GM13977 (cell line): ENCODE measurements around the gene PSMD12.
A peak's percentile ranks its signal among the peaks of the same experiment; 100 is the strongest.

Experiments
- DNase-seq: peaks from one replicate; pipeline ENCODE4 v3.0.0; 2012; ENCODE audit warnings: low spot score
- CTCF ChIP-seq: IDR thresholded peaks from 2 replicates; pipeline ENCODE4 v1.5.1; 2012; ENCODE audit warnings: mild to moderate bottlenecking, control low read depth; ENCODE audit not compliant: insufficient read depth; ENCODE audit errors: extremely low read depth, missing control alignments
- in situ Hi-C: fragments of 300-500 bp; cut with MboI; formaldehyde crosslinking; loops from one replicate; pipeline ENCODE4 v1.12.0; 2022; ENCODE audit warnings: low sequenced_read_pairs, low pct_unique_long_range_greater_than_20kb, mixed read lengths, inconsistent platforms; ENCODE audit not compliant: unreplicated experiment

Gene PSMD12

GRCh38 chr17:67374329-67375053 is 8.1 kb upstream of the PSMD12 start:
- peak; percentile 90 for TF ChIP-seq CTCF
- in situ Hi-C loops = loop anchor here (10.0 kb wide), 1 partner anchor 310 kb away; no protein-coding TSS in a partner anchor
- DNase-seq = peak; percentile 78

DNA sequence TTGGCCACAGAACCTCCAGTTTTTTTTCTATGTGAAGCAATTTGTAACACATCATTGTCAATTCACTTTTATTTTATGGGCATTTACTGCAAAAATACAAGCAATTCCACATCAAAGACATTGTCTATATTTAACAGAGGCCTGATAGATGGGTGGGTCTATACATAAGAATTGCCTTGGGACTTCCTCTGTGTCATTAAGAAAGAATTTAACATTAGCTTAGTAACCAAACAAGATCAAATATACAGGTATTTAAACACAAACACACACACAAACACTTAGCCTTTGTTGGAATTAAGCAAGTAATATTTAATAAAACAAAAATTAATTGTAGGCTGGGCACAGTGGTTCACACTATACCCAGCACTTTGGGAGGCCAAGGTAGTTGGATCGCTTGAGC is 6.4 kb upstream of the PSMD12 start:
- in situ Hi-C loops = loop anchor here (10.0 kb wide), 1 partner anchor 312 kb away; no protein-coding TSS in a partner anchor
- no peak for DNase-seq
- TF ChIP-seq CTCF = no peak

GRCh38 chr17:67369676-67370075 is 3.3 kb upstream of the PSMD12 start:
- TF ChIP-seq CTCF = no peak
- in situ Hi-C loops = loop anchor here (10.0 kb wide), 1 partner anchor 315 kb away; no protein-coding TSS in a partner anchor
- DNase-seq = no peak

DNA sequence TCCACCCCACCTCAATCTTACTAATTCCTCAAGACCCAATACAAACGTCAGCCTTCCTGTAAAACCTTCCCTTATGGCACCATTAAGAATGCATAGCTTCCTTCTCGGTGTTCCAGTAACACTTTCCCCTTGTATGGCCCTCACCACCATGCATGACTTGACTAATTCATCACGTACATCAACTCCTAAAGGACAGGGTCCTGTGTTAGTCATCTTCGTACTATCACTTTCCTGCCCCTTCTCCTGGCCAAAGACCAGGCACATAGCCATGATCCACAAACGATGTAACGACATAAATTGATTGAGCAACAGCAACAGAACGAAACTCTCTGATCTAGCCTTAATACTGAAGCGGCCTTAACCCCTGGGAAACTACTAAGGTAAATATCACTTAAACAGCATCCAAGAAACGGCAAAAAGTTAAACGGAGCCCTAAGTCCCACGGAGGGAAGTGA is 612 bp downstream of the PSMD12 start:
- no peak for DNase-seq
- in situ Hi-C loops = no loop called here
- TF ChIP-seq CTCF = no peak

DNA sequence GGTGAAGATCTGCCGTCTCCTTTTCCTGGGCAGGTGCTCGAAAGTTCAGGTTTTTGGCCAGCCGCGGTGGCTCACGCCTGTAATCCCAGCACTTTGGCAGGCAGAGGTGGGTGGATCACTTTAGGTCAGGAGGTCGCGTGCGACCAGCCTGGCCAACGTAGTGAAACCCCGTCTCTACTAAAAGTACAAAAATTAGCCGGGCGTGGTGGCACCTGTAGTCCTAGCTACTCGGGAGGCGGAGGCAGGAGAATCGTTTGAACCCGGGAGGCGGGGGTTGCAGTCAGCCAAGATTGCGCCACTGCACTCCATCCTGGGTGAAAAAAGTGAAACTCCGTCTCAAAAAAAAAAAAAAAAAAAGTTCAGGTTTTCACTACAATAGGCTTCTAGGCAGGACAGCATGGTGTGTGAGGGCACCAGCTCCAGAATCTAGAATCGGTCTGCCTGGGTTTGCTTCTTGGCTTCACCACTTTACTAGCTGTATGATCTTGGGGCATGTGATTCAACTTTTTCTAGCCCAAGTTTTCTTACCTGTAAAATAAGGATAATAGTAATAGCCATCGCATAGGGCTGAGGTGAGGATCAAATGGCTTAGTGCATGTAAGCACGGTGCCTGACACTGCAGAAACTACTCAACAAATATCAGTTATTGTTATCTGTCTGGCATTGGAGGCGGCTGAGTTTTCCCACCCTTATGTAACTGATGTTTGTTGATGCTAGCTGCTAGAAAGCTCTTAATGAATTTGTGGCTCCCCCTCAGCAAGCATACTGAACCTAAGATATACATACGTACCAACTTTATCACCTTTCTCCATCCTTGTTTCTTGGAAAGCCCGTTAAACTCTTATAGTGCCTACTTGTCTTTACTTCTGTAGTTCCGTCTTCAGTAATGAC is 1.3 kb downstream of the PSMD12 start:
- in situ Hi-C loops = no loop called here
- no peak for TF ChIP-seq CTCF
- DNase-seq = no peak

DNA sequence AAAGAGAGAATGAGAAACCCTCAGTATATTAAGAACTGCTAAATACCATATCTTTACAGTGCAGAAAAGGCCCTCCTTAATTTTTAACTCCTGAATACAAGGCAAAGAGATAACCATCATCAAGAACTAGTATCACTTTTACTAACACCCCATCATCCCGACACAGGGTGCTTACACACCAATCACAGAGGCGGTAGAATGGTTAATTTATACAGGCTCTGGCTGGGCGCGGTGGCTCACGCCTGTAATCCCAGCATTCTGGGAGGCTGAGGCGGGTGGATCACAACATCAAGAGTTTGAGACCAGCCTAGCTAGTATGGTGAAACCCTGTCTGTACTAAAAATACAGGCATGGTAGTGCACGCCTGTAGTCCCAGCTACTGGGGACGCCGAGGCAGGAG is 4.2 kb downstream of the PSMD12 start:
- TF ChIP-seq CTCF = no peak
- in situ Hi-C loops = no loop called here
- no peak for DNase-seq
